CD14-positive monocyte (primary cell): ENCODE results near the gene LHX6. TPM values are rescaled to one million over a fixed set of nuclear protein-coding genes. Genes with fewer than 3 reads are reported as not detected.
A peak's percentile ranks its signal among the peaks of the same experiment; 100 is the strongest.

Experiments
- DNase-seq, 3 donors: peaks; one replicate each; pipeline ENCODE4 v3.0.0-alpha.2; 2011 to 2022
- H2AFZ ChIP-seq: 2 replicates; pipeline ENCODE4 v1.6.0; 2012; ENCODE audit warnings: mild to moderate bottlenecking, low read depth, low read length, inconsistent platforms; ENCODE audit not compliant: insufficient read depth, poor library complexity, severe bottlenecking
- H3K27ac ChIP-seq, 2 donors: 1 replicate in 1 of 2; 2 replicates in 1 of 2; pipeline ENCODE4 v1.5.1; 2012 to 2013; ENCODE audit warnings: low read length in 2 of 2, control low read depth in 1 of 2, inconsistent platforms in 1 of 2, low read depth in 1 of 2, mild to moderate bottlenecking in 1 of 2
- H3K27me3 ChIP-seq, 2 donors: one replicate each; pipeline versions ENCODE4 v1.6.0 to v1.6.1; 2011 to 2013; ENCODE audit warnings: low read length in 2 of 2; ENCODE audit not compliant: control insufficient read depth in 2 of 2, insufficient read depth in 2 of 2
- H3K36me3 ChIP-seq, 2 donors: replicated peaks in 1 of 2; 1 replicate in 1 of 2; 2 replicates in 1 of 2; pipeline versions ENCODE4 v1.5.1 to v1.6.1; 2012 to 2013; ENCODE audit warnings: low read length in 2 of 2, control low read depth in 1 of 2, inconsistent platforms in 1 of 2, mild to moderate bottlenecking in 1 of 2; ENCODE audit not compliant: insufficient read depth in 2 of 2, control insufficient read depth in 1 of 2
- H3K4me1 ChIP-seq, 2 donors: 1 replicate in 1 of 2; 2 replicates in 1 of 2; pipeline versions ENCODE4 v1.5.1 to v1.6.1; 2012 to 2013; ENCODE audit warnings: low read length in 2 of 2, control low read depth in 1 of 2, inconsistent platforms in 1 of 2, mild to moderate bottlenecking in 1 of 2, moderate library complexity in 1 of 2; ENCODE audit not compliant: insufficient read depth in 2 of 2, control insufficient read depth in 1 of 2
- H3K4me2 ChIP-seq: replicated peaks from 2 replicates; pipeline ENCODE3; 2012; ENCODE audit warnings: low read length, moderate library complexity, mild to moderate bottlenecking; ENCODE audit not compliant: poor library complexity, severe bottlenecking; ENCODE audit errors: extremely low read depth
- H3K4me3 ChIP-seq, 3 experiments: fragments of 200-600 bp in 1 of 3; sonication (generic) in 1 of 3; replicated peaks in 1 of 3; 1 replicate in 2 of 3; 2 replicates in 1 of 3; pipeline ENCODE4 v1.5.1; 2011 to 2013; ENCODE audit warnings: low read length in 3 of 3, mild to moderate bottlenecking in 3 of 3, control low read depth in 2 of 3, low read depth in 2 of 3, inconsistent platforms in 1 of 3, moderate library complexity in 1 of 3
- H3K79me2 ChIP-seq: 2 replicates; pipeline ENCODE4 v1.6.0; 2012; ENCODE audit warnings: mild to moderate bottlenecking, control low read depth, inconsistent platforms, low read length, moderate library complexity; ENCODE audit not compliant: insufficient read depth
- H3K9ac ChIP-seq: 2 replicates; pipeline ENCODE4 v1.6.0; 2017; ENCODE audit warnings: low read length, mild to moderate bottlenecking; ENCODE audit not compliant: insufficient read depth, poor library complexity, severe bottlenecking
- H3K9me3 ChIP-seq, 2 donors: replicated peaks in 1 of 2; 1 replicate in 1 of 2; 2 replicates in 1 of 2; pipeline versions ENCODE4 v1.5.1 to v1.6.1; 2012 to 2013; ENCODE audit warnings: low read length in 2 of 2, control low read depth in 1 of 2; ENCODE audit not compliant: control insufficient read depth in 1 of 2, insufficient read depth in 1 of 2
- H4K20me1 ChIP-seq: 2 replicates; pipeline ENCODE4 v1.6.0; 2012; ENCODE audit warnings: mild to moderate bottlenecking, low read length, control low read depth, moderate library complexity; ENCODE audit not compliant: insufficient read depth
- H3K27ac Mint-ChIP-seq, 7 donors: one replicate each; pipeline ENCODE4 v1.8.0; 2020; ENCODE audit warnings: mild to moderate bottlenecking in 7 of 7, mixed read lengths in 7 of 7, moderate library complexity in 6 of 7, inconsistent platforms in 2 of 7
- H3K27me3 Mint-ChIP-seq, 3 donors: one replicate each; pipeline ENCODE4 v1.8.0; 2021 to 2022; ENCODE audit warnings: low read depth in 3 of 3, mild to moderate bottlenecking in 3 of 3, mixed read lengths in 3 of 3, moderate library complexity in 3 of 3, inconsistent platforms in 1 of 3
- H3K36me3 Mint-ChIP-seq, 2 donors: one replicate each; pipeline ENCODE4 v1.8.0; 2020; ENCODE audit warnings: mixed read lengths in 2 of 2, inconsistent platforms in 1 of 2, mild to moderate bottlenecking in 1 of 2
- H3K4me1 Mint-ChIP-seq: one replicate; pipeline ENCODE4 v1.8.0; 2020; ENCODE audit warnings: mild to moderate bottlenecking, mixed read lengths
- H3K4me3 Mint-ChIP-seq, 2 donors: one replicate each; pipeline ENCODE4 v1.8.0; 2020; ENCODE audit warnings: mild to moderate bottlenecking in 2 of 2, mixed read lengths in 2 of 2, moderate library complexity in 1 of 2
- H3K9me3 Mint-ChIP-seq, 7 donors: one replicate each; pipeline ENCODE4 v1.8.0; 2020 to 2022; ENCODE audit warnings: mixed read lengths in 7 of 7, mild to moderate bottlenecking in 6 of 7, moderate library complexity in 6 of 7, inconsistent platforms in 2 of 7
- whole genome bisulfite sequencing: methylation state at CpG from one replicate; pipeline ENCODE4 v1.1.5; 2013; ENCODE audit warnings: missing lambda C conversion rate; ENCODE audit not compliant: insufficient coverage; 5-methylcytosine and 5-hydroxymethylcytosine counted together
- intact Hi-C, 2 donors: fragments of 100-400 bp; cut with micrococcal nuclease; formaldehyde crosslinking; loops; one replicate each; pipeline versions ENCODE4 v1.15.0 to v1.15.1; 2023
- polyA plus RNA-seq, 3 donors: library from polyadenylated mRNA; depleted of rRNA in 1 of 3; unstranded in 2 of 3; stranded (reverse) in 1 of 3; fragments of 300-500 nt in 2 of 3; fragments of >200 nt in 1 of 3; fragmentation: Illumina TruSeq in 2 of 3; gene quantifications; 1 replicate in 2 of 3; 2 replicates in 1 of 3; pipeline ENCODE4 v1.2.3, GENCODE V29; 2012 to 2021
- TF ChIP-seq, protein P1 (sequence below): fragments of 200-600 bp; IDR thresholded peaks from one replicate; pipeline ENCODE4 v1.8.0; 2022; ENCODE audit warnings: antibody characterized with exemption, mild to moderate bottlenecking

LHX6 gene
- polyA plus RNA-seq, 3 donors: not detected

DNA sequence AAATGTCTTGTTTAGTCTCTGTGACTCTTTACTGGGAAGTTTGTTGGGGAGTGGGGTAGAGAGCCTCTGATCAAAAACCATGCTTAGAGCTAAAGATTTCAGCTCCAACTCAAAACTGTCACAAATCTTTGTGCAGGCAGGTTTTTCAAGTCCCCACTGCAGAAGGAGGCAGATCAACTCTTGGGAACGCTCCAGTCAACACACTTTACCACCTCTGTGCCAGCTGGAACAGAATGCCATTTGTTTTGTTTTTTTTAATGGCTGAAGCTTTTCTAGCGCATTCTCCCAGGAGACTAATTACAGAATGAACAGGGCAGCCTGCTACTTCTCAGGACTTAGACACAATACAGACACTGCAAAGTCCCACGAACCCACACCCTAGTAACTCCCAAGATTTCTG, 17.9 kb upstream of the LHX6 start:
- no peaks in the 10 kb centered on the region for H3K4me1 Mint-ChIP-seq
- TF ChIP-seq, protein P1, sequence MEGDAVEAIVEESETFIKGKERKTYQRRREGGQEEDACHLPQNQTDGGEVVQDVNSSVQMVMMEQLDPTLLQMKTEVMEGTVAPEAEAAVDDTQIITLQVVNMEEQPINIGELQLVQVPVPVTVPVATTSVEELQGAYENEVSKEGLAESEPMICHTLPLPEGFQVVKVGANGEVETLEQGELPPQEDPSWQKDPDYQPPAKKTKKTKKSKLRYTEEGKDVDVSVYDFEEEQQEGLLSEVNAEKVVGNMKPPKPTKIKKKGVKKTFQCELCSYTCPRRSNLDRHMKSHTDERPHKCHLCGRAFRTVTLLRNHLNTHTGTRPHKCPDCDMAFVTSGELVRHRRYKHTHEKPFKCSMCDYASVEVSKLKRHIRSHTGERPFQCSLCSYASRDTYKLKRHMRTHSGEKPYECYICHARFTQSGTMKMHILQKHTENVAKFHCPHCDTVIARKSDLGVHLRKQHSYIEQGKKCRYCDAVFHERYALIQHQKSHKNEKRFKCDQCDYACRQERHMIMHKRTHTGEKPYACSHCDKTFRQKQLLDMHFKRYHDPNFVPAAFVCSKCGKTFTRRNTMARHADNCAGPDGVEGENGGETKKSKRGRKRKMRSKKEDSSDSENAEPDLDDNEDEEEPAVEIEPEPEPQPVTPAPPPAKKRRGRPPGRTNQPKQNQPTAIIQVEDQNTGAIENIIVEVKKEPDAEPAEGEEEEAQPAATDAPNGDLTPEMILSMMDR: no peak
- no peaks in the 10 kb centered on the region for H3K4me1 ChIP-seq
- no peaks in the 10 kb centered on the region for H3K9me3 ChIP-seq
- no peak overlapping the region for H3K9ac ChIP-seq
- intact Hi-C loops: no loop called here
- no peak overlapping the region for H3K4me2 ChIP-seq
- H3K4me3 ChIP-seq: no peak overlapping the region
- H3K79me2 ChIP-seq: no peaks in the 10 kb centered on the region
- H3K4me3 Mint-ChIP-seq: no peak overlapping the region
- WGBS: 100% methylated on average over 1 of the region's 3 CpGs
- H3K27me3 Mint-ChIP-seq: no peaks in the 10 kb centered on the region
- H3K27ac ChIP-seq: no peak overlapping the region
- no peaks in the 10 kb centered on the region for H3K9me3 Mint-ChIP-seq
- no peak overlapping the region for H3K27ac Mint-ChIP-seq
- H3K36me3 ChIP-seq: peaks cover 92 to 100% of the 10 kb centered on the region in 2 donors
- H4K20me1 ChIP-seq: peaks cover 10% of the 10 kb centered on the region
- no peaks in the 10 kb centered on the region for H3K27me3 ChIP-seq
- H2AFZ ChIP-seq: no peak overlapping the region
- no peak for DNase-seq
- H3K36me3 Mint-ChIP-seq: peaks cover 77 to 89% of the 10 kb centered on the region in 2 donors

DNA sequence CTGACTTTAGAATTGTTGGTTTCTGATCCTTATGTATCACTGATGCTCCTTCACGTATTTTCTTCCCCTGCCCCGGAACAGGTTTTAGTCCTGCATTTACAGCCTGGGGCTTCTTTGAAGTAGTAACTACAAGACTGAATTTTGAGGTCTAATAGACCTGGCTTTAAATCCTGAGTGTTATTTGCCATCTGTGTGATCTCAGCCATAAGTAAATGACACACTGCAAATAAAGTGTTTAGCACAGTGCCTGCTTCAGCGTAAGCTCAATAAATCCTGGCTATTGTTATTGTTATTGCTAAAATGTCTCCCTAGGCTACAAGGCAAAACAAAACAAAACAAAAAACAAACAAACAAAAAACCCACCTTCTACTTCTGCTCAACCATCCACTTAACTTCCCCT, 15.6 kb upstream of the LHX6 start:
- peaks cover 82 to 89% of the 10 kb centered on the region in 2 donors for H3K36me3 Mint-ChIP-seq
- TF ChIP-seq, protein P1: no peak
- no peaks in the 10 kb centered on the region for H3K9me3 ChIP-seq
- H3K36me3 ChIP-seq: peaks cover 93 to 100% of the 10 kb centered on the region in 2 donors
- no peak overlapping the region for H2AFZ ChIP-seq
- H3K27ac ChIP-seq: no peak overlapping the region
- no peaks in the 10 kb centered on the region for H3K4me1 Mint-ChIP-seq
- no peak overlapping the region for H3K4me3 ChIP-seq
- WGBS: 100% methylated on average over 1 of the region's 3 CpGs
- no peaks in the 10 kb centered on the region for H3K9me3 Mint-ChIP-seq
- H3K4me2 ChIP-seq: no peak overlapping the region
- H3K27ac Mint-ChIP-seq: peak overlapping the region in 1 of 7 donors; percentile 23
- no peak overlapping the region for H3K9ac ChIP-seq
- no peak overlapping the region for H3K4me3 Mint-ChIP-seq
- no peak for DNase-seq
- no peaks in the 10 kb centered on the region for H3K27me3 ChIP-seq
- peaks cover 6% of the 10 kb centered on the region for H4K20me1 ChIP-seq
- H3K4me1 ChIP-seq: no peaks in the 10 kb centered on the region
- H3K27me3 Mint-ChIP-seq: no peaks in the 10 kb centered on the region
- intact Hi-C loops: no loop called here
- no peaks in the 10 kb centered on the region for H3K79me2 ChIP-seq
